Neural cell (in vitro differentiated cells): ENCODE data around the gene CCDC61.

Source experiments
- CTCF ChIP-seq: fragments of 450-650 bp; IDR thresholded peaks from 2 replicates; pipeline ENCODE4 v1.5.1; 2014; ENCODE audit warnings: antibody characterized with exemption, mild to moderate bottlenecking, moderate library complexity; ENCODE audit not compliant: poor library complexity, severe bottlenecking
- MXI1 ChIP-seq: fragments of 450-650 bp; conservative IDR thresholded peaks from 2 replicates; pipeline ENCODE4 v1.6.1; 2014; ENCODE audit warnings: antibody characterized with exemption, mild to moderate bottlenecking; ENCODE audit not compliant: poor library complexity, severe bottlenecking

- TF ChIP-seq CTCF, result no peak
- TF ChIP-seq MXI1, result peak; percentile 82
Observed at GRCh38 chr19:45976178-45976577, 19.1 kb upstream of the CCDC61 start.
